HG03521 (cell line): ENCODE measurements around the gene ZNF292.
"Not testable (repeated sequence)": the region's sequence is repeated elsewhere in the genome, so short reads cannot be mapped to it uniquely, and the experiment has no call there.

Experiments
- ATAC-seq: cut with Tn5 transposase; IDR thresholded peaks from one replicate; pipeline ENCODE4 v1.9.1; 2021; ENCODE audit warnings: mild to moderate bottlenecking, moderate library complexity; ENCODE audit not compliant: unreplicated experiment

The ZNF292 gene

GRCh38 chr6:87154993-87155841, at the start of gene ZNF292:
Gene ZNF292 (plus strand): TSS chr6:87155565. CDS start chr6:87155592, 27 bp downstream.
- peak; percentile 80 for ATAC-seq

- no peak for ATAC-seq
These were observed 49.5 kb upstream of the ZNF292 start for GRCh38 chr6:87105823-87106222.

- no peak for ATAC-seq
These were observed 44.7 kb upstream of the ZNF292 start for GRCh38 chr6:87110636-87111035.

- peak; percentile 75 for ATAC-seq
These were observed 39.8 kb upstream of the ZNF292 start for GRCh38 chr6:87115402-87116135.

- ATAC-seq, result no peak
These were observed 38.4 kb upstream of the ZNF292 start for GRCh38 chr6:87116922-87117321.

- no peak for ATAC-seq
These were observed 37.3 kb upstream of the ZNF292 start for GRCh38 chr6:87118054-87118453.

GRCh38 chr6:87122477-87122876, 32.9 kb upstream of the ZNF292 start:
- no peak for ATAC-seq

GRCh38 chr6:87124074-87124473, 31.3 kb upstream of the ZNF292 start:
- ATAC-seq, result no peak

- no peak for ATAC-seq
These were observed 28.9 kb upstream of the ZNF292 start for GRCh38 chr6:87126501-87126900.

- no peak for ATAC-seq
These were observed 27.6 kb upstream of the ZNF292 start for GRCh38 chr6:87127737-87128136.

- ATAC-seq, result no peak
These were observed 18.4 kb upstream of the ZNF292 start for GRCh38 chr6:87136963-87137362.

- no peak for ATAC-seq
These were observed 16.1 kb upstream of the ZNF292 start for GRCh38 chr6:87139236-87139635.

GRCh38 chr6:87139927-87140326, 15.4 kb upstream of the ZNF292 start:
- not testable (repeated sequence) for ATAC-seq

- ATAC-seq, result no peak
These were observed 9.0 kb upstream of the ZNF292 start for GRCh38 chr6:87146363-87146762.

GRCh38 chr6:87150406-87150805, 5.0 kb upstream of the ZNF292 start:
- ATAC-seq, result no peak

GRCh38 chr6:87151471-87151780, 3.9 kb upstream of the ZNF292 start:
- no peak for ATAC-seq

GRCh38 chr6:87151781-87152525, 3.4 kb upstream of the ZNF292 start:
- peak; percentile 24 for ATAC-seq

GRCh38 chr6:87152526-87152955, 2.8 kb upstream of the ZNF292 start:
- ATAC-seq, result no peak

GRCh38 chr6:87154641-87154992, 748 bp upstream of the ZNF292 start:
- no peak for ATAC-seq

- ATAC-seq, result no peak
These were observed 764 bp downstream of the ZNF292 start for GRCh38 chr6:87155842-87156815.
